ENCODE results near the gene ALDH16A1.
"Not testable (repeated sequence)": the region's sequence is repeated elsewhere in the genome, so short reads cannot be mapped to it uniquely, and the experiment has no call there.

ALDH16A1 gene

GRCh38 chr19:49468746-49469447 lies 15.9 kb downstream of the ALDH16A1 start:
- peak; percentile 60 for DNase-seq

GRCh38 chr19:49469828-49470614 lies 17.0 kb downstream of the ALDH16A1 start:
- peak; percentile 73 for DNase-seq

- no peak for DNase-seq
These were observed 17.6 kb downstream of the ALDH16A1 start for GRCh38 chr19:49470615-49470978.

- no peak for DNase-seq
These were observed 19.9 kb downstream of the ALDH16A1 start for GRCh38 chr19:49472936-49473335.

GRCh38 chr19:49473501-49473867 lies 20.5 kb downstream of the ALDH16A1 start:
- not testable (repeated sequence) for DNase-seq

GRCh38 chr19:49473868-49474541 lies 21.0 kb downstream of the ALDH16A1 start, which contains the start of gene FLT3LG:
Gene FLT3LG, plus strand, starts transcription at chr19:49474215. Its CDS starts 425 bp downstream, at chr19:49474640.
- DNase-seq: peak; percentile 88

- no peak for DNase-seq
These were observed 21.5 kb downstream of the ALDH16A1 start for GRCh38 chr19:49474542-49474924.

- DNase-seq: no peak
These were observed 22.3 kb downstream of the ALDH16A1 start for GRCh38 chr19:49475191-49475917.

- peak; percentile 63 for DNase-seq
These were observed 23.2 kb downstream of the ALDH16A1 start for GRCh38 chr19:49475995-49476880.

- no peak for DNase-seq
These were observed 27.1 kb downstream of the ALDH16A1 start for GRCh38 chr19:49479975-49480628.

- DNase-seq: no peak
These were observed 28.1 kb downstream of the ALDH16A1 start for GRCh38 chr19:49481020-49481683.

- no peak for DNase-seq
These were observed 33.2 kb downstream of the ALDH16A1 start for GRCh38 chr19:49486232-49486631.

- no peak for DNase-seq
These were observed 33.8 kb downstream of the ALDH16A1 start for GRCh38 chr19:49486710-49487276.

- peak; percentile 100 for DNase-seq
These were observed 34.4 kb downstream of the ALDH16A1 start, which contains the start of gene RPL13A for GRCh38 chr19:49487277-49488045. Gene RPL13A, plus strand, starts transcription at chr19:49487608. Its CDS starts 22 bp downstream, at chr19:49487630.

GRCh38 chr19:49488046-49488862 lies 35.2 kb downstream of the ALDH16A1 start:
- DNase-seq: no peak

GRCh38 chr19:49488863-49489537 lies 36.0 kb downstream of the ALDH16A1 start:
- DNase-seq: no peak

GRCh38 chr19:49489601-49490167 lies 36.7 kb downstream of the ALDH16A1 start:
- no peak for DNase-seq
